K562 (cell line): ENCODE results near the gene TAS2R40. TPM values are rescaled to one million over a fixed set of nuclear protein-coding genes. Genes with fewer than 3 reads are reported as not detected.
A peak's percentile ranks its signal among the peaks of the same experiment; 100 is the strongest.

ENCODE experiments used
- ATAC-seq: fragments of 200-7000 bp; cut with Tn5 transposase; 3 replicates; pipeline ENCODE4 v1.9.1; 2020; ENCODE audit warnings: moderate library complexity
- BruUV-seq: library from RNA; stranded (reverse); fragments of 400-500 nt; replicated peaks from 2 replicates; lab custom pipeline; 2021; lab: Mats Ljungman, UMichigan
- CTCF ChIA-PET: fragments of 300-600 bp; formaldehyde crosslinking; extraction: SDS; loops from one replicate; lab custom pipeline; 2021; ENCODE audit warnings: low intra/inter-chr PET ratio; lab: Yijun Ruan, JAX
- POLR2A ChIA-PET: fragments of 300-600, 350-650 bp; sonication (Branson Sonifier 250); formaldehyde crosslinking; extraction: SDS; loops from one replicate; lab custom pipeline; 2021; ENCODE audit warnings: antibody characterized with exemption, inconsistent platforms; lab: Yijun Ruan, JAX
- DNase-seq, 4 experiments: peaks; one replicate each; pipeline versions ENCODE4 v3.0.0 to v3.0.0-alpha.2; 2011 to 2018; ENCODE audit warnings: low spot score in 3 of 4, mixed read lengths in 3 of 4; ENCODE audit errors: extremely low read depth in 1 of 4
- FAIRE-seq: peaks from 2 replicates; lab custom pipeline; 2011; peaks lifted over from hg19 to GRCh38; lab: Jason Lieb, UNC
- H2AFZ ChIP-seq: 2 replicates; pipeline ENCODE4 v1.6.0; 2011; ENCODE audit warnings: low read depth, low read length, control low read depth, inconsistent platforms
- H3K27ac ChIP-seq: fragments of 200-600 bp; 3 replicates; pipeline ENCODE4 v1.8.0; 2011; ENCODE audit warnings: low read depth, mild to moderate bottlenecking, control low read depth, inconsistent platforms, low read length, moderate library complexity, mixed read lengths; ENCODE audit errors: extremely low read depth
- H3K27me3 ChIP-seq, 2 experiments: fragments of 300-600 bp in 1 of 2; 2 replicates in 1 of 2; 3 replicates in 1 of 2; pipeline versions ENCODE4 v1.6.0 to v1.8.0; 2011; ENCODE audit warnings: inconsistent platforms in 2 of 2, low read length in 2 of 2, mild to moderate bottlenecking in 1 of 2, mixed read lengths in 1 of 2, moderate library complexity in 1 of 2; ENCODE audit not compliant: control insufficient read depth in 2 of 2, insufficient read depth in 2 of 2
- H3K36me3 ChIP-seq: fragments of 300-600 bp; 3 replicates; pipeline ENCODE4 v1.8.0; 2011; ENCODE audit warnings: mild to moderate bottlenecking, low read length, inconsistent platforms; ENCODE audit not compliant: control insufficient read depth, insufficient read depth
- H3K4me1 ChIP-seq, 2 experiments: fragments of 200-600 bp in 1 of 2; replicated peaks in 1 of 2; 2 replicates in 1 of 2; 3 replicates in 1 of 2; pipeline versions ENCODE4 v1.5.1 to v1.8.0; 2011; ENCODE audit warnings: inconsistent platforms in 2 of 2, low read length in 2 of 2, mild to moderate bottlenecking in 1 of 2, mixed read lengths in 1 of 2, moderate library complexity in 1 of 2; ENCODE audit not compliant: control insufficient read depth in 2 of 2, insufficient read depth in 2 of 2
- H3K4me2 ChIP-seq: 2 replicates; pipeline ENCODE4 v1.6.1; 2011; ENCODE audit warnings: low read length, control low read depth, inconsistent platforms, mixed read lengths; ENCODE audit not compliant: insufficient read depth
- H3K4me3 ChIP-seq: fragments of 200-600 bp; sonication (generic), shearing (Covaris generic); 2 replicates; pipeline ENCODE4 v1.5.1; 2016; ENCODE audit warnings: control low read depth, inconsistent platforms
- H3K79me2 ChIP-seq: fragments of 200-600 bp; 3 replicates; pipeline ENCODE4 v1.8.0; 2011; ENCODE audit warnings: low read length, inconsistent platforms; ENCODE audit not compliant: control insufficient read depth, insufficient read depth
- H3K9ac ChIP-seq, 2 experiments: 2 replicates each; pipeline versions ENCODE4 v1.6.0 to v1.6.1; 2011; ENCODE audit warnings: low read depth in 2 of 2, low read length in 2 of 2, control low read depth in 1 of 2, inconsistent platforms in 1 of 2, mild to moderate bottlenecking in 1 of 2, mixed read lengths in 1 of 2; ENCODE audit not compliant: insufficient read depth in 1 of 2
- H3K9me1 ChIP-seq: one replicate; pipeline ENCODE4 v1.6.0; 2011; ENCODE audit warnings: inconsistent platforms, mild to moderate bottlenecking, low read length, moderate library complexity; ENCODE audit not compliant: control insufficient read depth, insufficient read depth
- H3K9me3 ChIP-seq: replicated peaks from 2 replicates; pipeline ENCODE4 v1.5.1; 2011; ENCODE audit warnings: low read depth, low read length, inconsistent platforms; ENCODE audit not compliant: control insufficient read depth, insufficient read depth
- H4K20me1 ChIP-seq: replicated peaks from 2 replicates; pipeline ENCODE4 v1.6.1; 2011; ENCODE audit warnings: low read length, inconsistent platforms, mixed read lengths; ENCODE audit not compliant: control insufficient read depth, insufficient read depth
- HMG20B ChIP-seq: fragments of 250-450 bp; sonication (Bioruptor Pico); IDR thresholded peaks from 2 replicates; pipeline ENCODE4 v1.5.0; 2021; ENCODE audit warnings: mild to moderate bottlenecking
- SIN3B ChIP-seq: fragments of 450-650 bp; IDR thresholded peaks from 2 replicates; pipeline ENCODE4 v1.6.1; 2017; ENCODE audit warnings: low read depth, mild to moderate bottlenecking, moderate library complexity
- SUPT5H ChIP-seq: fragments of 450-650 bp; IDR thresholded peaks from 2 replicates; pipeline ENCODE4 v1.6.1; 2016
- TFE3 ChIP-seq: fragments of 450-650 bp; formaldehyde crosslinking; IDR thresholded peaks from 2 replicates; pipeline ENCODE4 v1.4.0; 2020; ENCODE audit warnings: mild to moderate bottlenecking, mixed read lengths
- THRB ChIP-seq: fragments of 450-650 bp; formaldehyde crosslinking; conservative IDR thresholded peaks from 2 replicates; pipeline ENCODE4 v1.4.0; 2022; ENCODE audit warnings: mild to moderate bottlenecking, missing genetic modification characterization
- ZNF512 ChIP-seq: IDR thresholded peaks from 2 replicates; pipeline ENCODE4 v1.6.1; 2016; ENCODE audit warnings: missing genetic modification characterization, missing compliant biosample characterization
- whole genome bisulfite sequencing: fragments of 100-300 bp; shearing (Covaris generic); methylation state at CpG from one replicate; pipeline ENCODE4 v1.1.6; 2016; ENCODE audit warnings: low coverage, mixed read lengths; ENCODE audit not compliant: insufficient coverage; ENCODE audit errors: missing lambda C conversion rate; 5-methylcytosine and 5-hydroxymethylcytosine counted together
- in situ Hi-C: fragments of 300-500 bp; cut with MboI; formaldehyde crosslinking; loops from 4 replicates; pipeline ENCODE4 v1.15.0; 2018; ENCODE audit warnings: inconsistent platforms, mixed read lengths
- intact Hi-C: fragments of 100-400 bp; cut with micrococcal nuclease; formaldehyde crosslinking; loops from 2 replicates; pipeline ENCODE4 v1.14.2; 2022
- polyA plus RNA-seq, 8 experiments: library from polyadenylated mRNA; depleted of rRNA in 4 of 8; stranded (reverse) in 5 of 8; unstranded in 3 of 8; fragments of >200 nt; fragmentation: Nextera tagmentation in 2 of 8; fragmentation: Illumina TruSeq in 1 of 8; extraction: Ambion mirVana in 2 of 8; extraction: Trizol in 1 of 8; gene quantifications; 2 replicates each; pipeline versions ENCODE4 v1.2.1 to v1.2.3, GENCODE V29; 2011 to 2014; ENCODE audit warnings: inconsistent platforms in 1 of 8, missing spikeins in 1 of 8
- total RNA-seq, 7 experiments: library from RNA; depleted of rRNA in 6 of 7; stranded (reverse); fragments of >200 nt in 6 of 7; fragmentation: Illumina TruSeq in 2 of 7; extraction: Trizol in 2 of 7; gene quantifications; 2 replicates each; pipeline versions ENCODE4 v1.2.1 to v1.2.3, GENCODE V29; 2011 to 2021; ENCODE audit warnings: low replicate concordance in 1 of 7
- TF ChIP-seq, protein P1 (sequence below): fragments of 250-450 bp; sonication (Bioruptor Pico); IDR thresholded peaks from 2 replicates; pipeline ENCODE4 v1.5.0; 2021; ENCODE audit warnings: mild to moderate bottlenecking, moderate library complexity

Gene TAS2R40
- total and polyA plus RNA-seq, 9 of the 15 experiments (the other 6 are each of a cell fraction or from before 2014, with no cell fraction given), result not detected

DNA sequence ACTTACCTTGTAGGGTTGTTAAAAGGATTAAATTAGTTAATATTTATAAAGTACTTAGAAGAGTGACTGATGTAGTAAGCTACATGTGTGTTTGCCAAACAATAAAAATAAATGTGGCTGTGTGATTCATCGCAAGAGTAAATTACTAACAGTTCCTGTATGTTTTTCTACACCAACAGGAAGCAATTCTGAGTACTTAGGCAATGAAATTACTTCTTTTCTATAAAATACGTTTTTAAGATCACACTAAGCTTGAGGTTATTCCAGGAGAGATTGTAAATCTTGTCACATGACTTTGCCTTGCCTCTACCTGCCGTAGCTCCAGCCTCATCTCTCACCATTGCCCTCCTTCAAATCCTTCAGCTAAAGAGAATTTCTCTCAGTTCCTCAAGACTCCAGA, 23.3 kb downstream of the TAS2R40 start:
- ChIA-PET POLR2A (interaction anchor here (0.9 kb wide), 1 partner anchor 11 kb away, joined by 3 read pairs; no protein-coding TSS in a partner anchor), CTCF (no interaction called here)
- H4K20me1 ChIP-seq, result no peaks in the 10 kb centered on the region
- peaks cover 10% of the 10 kb centered on the region; the same call in 1 of the 2 replicates for H3K9me3 ChIP-seq
- no peak overlapping the region for H3K27ac ChIP-seq
- ATAC-seq (no peak), FAIRE-seq (no peak), DNase-seq (no peak)
- no peaks in the 10 kb centered on the region for H3K79me2 ChIP-seq
- BruUV-seq, result no TSS peak
- no peak overlapping the region for H3K4me2 ChIP-seq
- H3K9me1 ChIP-seq, result no peaks in the 10 kb centered on the region
- in situ Hi-C loops (loop anchor here (10.0 kb wide), 1 partner anchor 60 kb away; no protein-coding TSS in a partner anchor), intact Hi-C loops (no loop called here)
- no peaks in the 10 kb centered on the region; a peak in 1 of 5 replicates for H3K27me3 ChIP-seq
- no peaks in the 10 kb centered on the region; a peak in 1 of 5 replicates for H3K4me1 ChIP-seq
- no peaks in the 10 kb centered on the region for H3K36me3 ChIP-seq
- 27% methylated on average over 3 of the region's 3 CpGs for WGBS
- H3K9ac ChIP-seq, result no peak overlapping the region
- no peak overlapping the region for H2AFZ ChIP-seq
- no peak overlapping the region for H3K4me3 ChIP-seq
- TF ChIP-seq SIN3B, result no peak
- TF ChIP-seq TFE3 (CRISPR knock-in tag), result peak; percentile 49

GRCh38 chr7:143247372-143247771, 25.5 kb downstream of the TAS2R40 start:
- no TSS peak for BruUV-seq
- CTCF ChIA-PET, result no interaction called here
- TF ChIP-seq HMG20B (CRISPR knock-in tag), result no peak
- no peak for TF ChIP-seq THRB
- TF ChIP-seq, protein P1, sequence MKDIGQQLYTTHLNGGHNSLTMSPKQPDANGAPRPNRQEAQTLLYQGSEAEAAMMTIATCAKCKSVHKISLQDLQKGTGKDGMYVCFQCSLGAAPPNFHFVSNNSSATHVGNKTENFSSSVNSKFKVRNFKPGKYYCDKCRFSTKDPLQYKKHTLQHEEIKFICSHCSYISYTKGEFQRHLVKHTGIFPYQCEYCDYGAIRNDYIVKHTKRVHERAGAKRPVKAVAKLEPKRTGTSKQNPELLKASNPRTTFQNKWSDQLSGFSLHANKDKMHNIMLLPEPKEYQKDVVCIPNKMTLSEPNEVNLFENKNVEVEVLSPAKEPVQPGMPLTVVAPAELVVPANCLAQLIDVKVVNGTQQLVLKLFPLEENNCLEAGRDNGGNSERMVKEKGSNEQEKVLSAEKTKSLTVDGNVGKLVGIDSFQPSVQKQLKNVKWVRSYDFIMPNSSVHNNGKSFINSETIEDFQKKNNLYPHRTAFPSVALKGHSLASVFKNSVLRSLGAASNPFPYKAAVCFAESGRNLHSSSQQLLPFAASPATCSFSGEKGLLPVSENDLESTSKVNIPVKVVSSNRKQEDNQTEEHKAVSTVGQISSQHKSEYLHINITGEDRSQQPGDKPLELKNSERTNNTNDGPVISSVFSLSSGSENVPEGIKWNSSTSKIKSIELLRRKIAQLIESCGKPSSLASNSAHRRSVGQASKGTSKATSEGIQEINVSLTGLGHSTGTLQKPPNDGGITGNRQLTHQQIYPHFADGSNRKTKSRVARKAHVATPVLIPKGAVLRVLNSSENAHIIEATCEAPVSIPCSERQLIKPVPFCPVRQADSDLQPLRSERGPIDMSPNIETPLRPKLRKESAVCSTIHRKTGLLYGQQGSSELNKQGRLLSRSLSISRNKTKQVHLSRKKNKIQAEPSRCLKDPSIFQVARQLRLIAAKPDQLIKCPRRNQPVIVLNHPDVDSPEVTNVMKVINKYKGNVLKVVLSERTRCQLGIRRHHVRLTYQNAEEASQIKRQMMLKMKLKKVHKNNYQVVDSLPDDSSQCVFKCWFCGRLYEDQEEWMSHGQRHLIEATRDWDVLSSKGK (CRISPR knock-in tag), result no peak
- TF ChIP-seq SUPT5H, result no peak
- peak; percentile 85 for TF ChIP-seq ZNF512

More at GRCh38 chr7:143247372-143247771, 25.5 kb downstream of the TAS2R40 start:
- Histone ChIP-seq H3K9ac (no peak overlapping the region), H3K4me2 (no peak overlapping the region), H3K4me3 (no peak overlapping the region), H3K27ac (no peak overlapping the region), H3K27me3 (no peaks in the 10 kb centered on the region; a peak in 1 of 5 replicates), H3K36me3 (no peaks in the 10 kb centered on the region), H3K79me2 (no peaks in the 10 kb centered on the region), H4K20me1 (no peaks in the 10 kb centered on the region), H2AFZ (no peak overlapping the region), H3K4me1 (no peaks in the 10 kb centered on the region; a peak in 1 of 5 replicates), H3K9me1 (no peaks in the 10 kb centered on the region), H3K9me3 (peaks cover 10% of the 10 kb centered on the region; the same call in 1 of the 2 replicates)
- intact Hi-C loops (no loop called here), in situ Hi-C loops (loop anchor here (10.0 kb wide), 1 partner anchor 57 kb away; no protein-coding TSS in a partner anchor)
- FAIRE-seq, result no peak
- POLR2A ChIA-PET, result interaction anchor here (0.6 kb wide), 1 partner anchor 13 kb away, joined by 3 read pairs; no protein-coding TSS in a partner anchor
- WGBS, result 0% methylated on average over 1 of the region's 1 CpG
- DNase-seq, result no peak
- ATAC-seq, result no peak
